IPS DF 6.9 (cell line): Measurements from ENCODE around the gene EGFL7.

Experiments used
- DNase-seq: peaks from one replicate; pipeline ENCODE4 v3.0.0-alpha.2; 2013; ENCODE audit warnings: low read depth, low spot score
- H3K27ac ChIP-seq: one replicate; pipeline ENCODE4 v1.5.1; 2013; ENCODE audit warnings: low read length, control low read depth
- H3K27me3 ChIP-seq: 2 replicates; pipeline ENCODE4 v1.6.1; 2013; ENCODE audit warnings: mild to moderate bottlenecking, low read length; ENCODE audit not compliant: control insufficient read depth, insufficient read depth
- H3K36me3 ChIP-seq: 2 replicates; pipeline ENCODE4 v1.6.1; 2013; ENCODE audit warnings: low read length; ENCODE audit not compliant: control insufficient read depth, insufficient read depth
- H3K4me1 ChIP-seq: 2 replicates; pipeline ENCODE4 v1.6.1; 2013; ENCODE audit warnings: low read length; ENCODE audit not compliant: control insufficient read depth, insufficient read depth
- H3K4me3 ChIP-seq: 2 replicates; pipeline ENCODE4 v1.5.1; 2013; ENCODE audit warnings: mild to moderate bottlenecking, low read length
- H3K9me3 ChIP-seq: 2 replicates; pipeline ENCODE4 v1.6.1; 2013; ENCODE audit warnings: low read length, inconsistent platforms; ENCODE audit not compliant: control insufficient read depth, insufficient read depth
- WGBS: extraction: QIAGEN DNeasy Blood & Tissue Kit; methylation state at CpG from one replicate; pipeline ENCODE4 v1.1.7; 2013; ENCODE audit warnings: mixed read lengths, missing lambda C conversion rate; ENCODE audit not compliant: insufficient read length, insufficient coverage; 5-methylcytosine and 5-hydroxymethylcytosine counted together

Gene EGFL7

GRCh38 chr9:136675477-136676296 is 13.0 kb downstream of the EGFL7 start:
- Histone ChIP-seq H3K27ac (no peak overlapping the region), H3K4me1 (no peaks in the 10 kb centered on the region), H3K9me3 (no peaks in the 10 kb centered on the region), H3K27me3 (no peaks in the 10 kb centered on the region), H3K4me3 (no peak overlapping the region), H3K36me3 (no peaks in the 10 kb centered on the region; the same call in 1 of the 2 replicates)
- no CpG with 5 or more reads among the region's 16 CpGs for WGBS
- no peak for DNase-seq

GRCh38 chr9:136676297-136676794 is 13.6 kb downstream of the EGFL7 start:
- Histone ChIP-seq H3K27me3 (no peaks in the 10 kb centered on the region), H3K9me3 (no peaks in the 10 kb centered on the region), H3K27ac (no peak overlapping the region), H3K36me3 (no peaks in the 10 kb centered on the region; the same call in 1 of the 2 replicates), H3K4me3 (no peak overlapping the region), H3K4me1 (no peaks in the 10 kb centered on the region)
- no CpG with 5 or more reads among the region's 13 CpGs for WGBS
- no peak for DNase-seq

- H3K27ac ChIP-seq: no peak overlapping the region
- no CpG with 5 or more reads among the region's 46 CpGs for WGBS
Observed at GRCh38 chr9:136676920-136677686, 14.4 kb downstream of the EGFL7 start.

GRCh38 chr9:136678034-136678433 is 15.3 kb downstream of the EGFL7 start:
- no peaks in the 10 kb centered on the region for H3K9me3 ChIP-seq
- no peaks in the 10 kb centered on the region for H3K27me3 ChIP-seq
- DNase-seq: no peak
- 0 out of 2 replicates have a peak, but pooled peaks cover 3% of the 10 kb centered on the region for H3K4me1 ChIP-seq
- WGBS: no CpG with 5 or more reads among the region's 15 CpGs
- H3K4me3 ChIP-seq: no peak overlapping the region
- no peaks in the 10 kb centered on the region; the same call in 1 of the 2 replicates for H3K36me3 ChIP-seq
- H3K27ac ChIP-seq: no peak overlapping the region

More at GRCh38 chr9:136676920-136677686, 14.4 kb downstream of the EGFL7 start:
- Histone ChIP-seq H3K4me1 (0 out of 2 replicates have a peak, but pooled peaks cover under 1% of the 10 kb centered on the region), H3K9me3 (no peaks in the 10 kb centered on the region), H3K27me3 (no peaks in the 10 kb centered on the region), H3K4me3 (no peak overlapping the region), H3K36me3 (no peaks in the 10 kb centered on the region; the same call in 1 of the 2 replicates)
- DNase-seq: no peak

- WGBS: no CpG with 5 or more reads among the region's 6 CpGs
- DNase-seq: no peak
Observed at GRCh38 chr9:136678624-136679023, 15.9 kb downstream of the EGFL7 start.

GRCh38 chr9:136679431-136679941 is 16.8 kb downstream of the EGFL7 start:
- Histone ChIP-seq H3K9me3 (no peaks in the 10 kb centered on the region), H3K27me3 (no peaks in the 10 kb centered on the region), H3K4me1 (0 out of 2 replicates have a peak, but pooled peaks cover 3% of the 10 kb centered on the region), H3K4me3 (no peak overlapping the region), H3K36me3 (no peaks in the 10 kb centered on the region), H3K27ac (no peak overlapping the region)
- no peak for DNase-seq
- WGBS: no CpG with 5 or more reads among the region's 22 CpGs

More at GRCh38 chr9:136678624-136679023, 15.9 kb downstream of the EGFL7 start:
- H3K4me1 ChIP-seq: 0 out of 2 replicates have a peak, but pooled peaks cover 3% of the 10 kb centered on the region
- no peak overlapping the region for H3K27ac ChIP-seq
- H3K4me3 ChIP-seq: no peak overlapping the region
- no peaks in the 10 kb centered on the region; the same call in 1 of the 2 replicates for H3K36me3 ChIP-seq
- H3K27me3 ChIP-seq: no peaks in the 10 kb centered on the region
- H3K9me3 ChIP-seq: no peaks in the 10 kb centered on the region

GRCh38 chr9:136681029-136681428 is 18.3 kb downstream of the EGFL7 start:
- Histone ChIP-seq H3K36me3 (no peaks in the 10 kb centered on the region; the same call in 1 of the 2 replicates), H3K4me3 (no peak overlapping the region), H3K9me3 (no peaks in the 10 kb centered on the region), H3K27me3 (no peaks in the 10 kb centered on the region), H3K4me1 (peaks cover 6% of the 10 kb centered on the region), H3K27ac (no peak overlapping the region)
- no CpG with 5 or more reads among the region's 17 CpGs for WGBS
- no peak for DNase-seq

- WGBS: no CpG with 5 or more reads among the region's 20 CpGs
- Histone ChIP-seq H3K9me3 (no peaks in the 10 kb centered on the region), H3K4me1 (peaks cover 8% of the 10 kb centered on the region), H3K27ac (no peak overlapping the region), H3K36me3 (no peaks in the 10 kb centered on the region; the same call in 1 of the 2 replicates), H3K27me3 (no peaks in the 10 kb centered on the region), H3K4me3 (no peak overlapping the region)
- DNase-seq: no peak
Observed at GRCh38 chr9:136681945-136682699, 19.4 kb downstream of the EGFL7 start.

GRCh38 chr9:136682710-136683109 is 20.0 kb downstream of the EGFL7 start:
- Histone ChIP-seq H3K27ac (no peak overlapping the region), H3K4me1 (peaks cover 8% of the 10 kb centered on the region), H3K9me3 (no peaks in the 10 kb centered on the region), H3K27me3 (no peaks in the 10 kb centered on the region), H3K36me3 (no peaks in the 10 kb centered on the region; the same call in 1 of the 2 replicates), H3K4me3 (no peak overlapping the region)
- DNase-seq: no peak
- no CpG with 5 or more reads among the region's 10 CpGs for WGBS
